Measurements from ENCODE around the gene PSENEN. TPM values are rescaled to one million over a fixed set of nuclear protein-coding genes. Genes with fewer than 3 reads are reported as not detected.

Gene PSENEN
- total RNA-seq, 4 donors from 2014 or later, result 6.6 to 80.0 (median 56.8) TPM

DNA sequence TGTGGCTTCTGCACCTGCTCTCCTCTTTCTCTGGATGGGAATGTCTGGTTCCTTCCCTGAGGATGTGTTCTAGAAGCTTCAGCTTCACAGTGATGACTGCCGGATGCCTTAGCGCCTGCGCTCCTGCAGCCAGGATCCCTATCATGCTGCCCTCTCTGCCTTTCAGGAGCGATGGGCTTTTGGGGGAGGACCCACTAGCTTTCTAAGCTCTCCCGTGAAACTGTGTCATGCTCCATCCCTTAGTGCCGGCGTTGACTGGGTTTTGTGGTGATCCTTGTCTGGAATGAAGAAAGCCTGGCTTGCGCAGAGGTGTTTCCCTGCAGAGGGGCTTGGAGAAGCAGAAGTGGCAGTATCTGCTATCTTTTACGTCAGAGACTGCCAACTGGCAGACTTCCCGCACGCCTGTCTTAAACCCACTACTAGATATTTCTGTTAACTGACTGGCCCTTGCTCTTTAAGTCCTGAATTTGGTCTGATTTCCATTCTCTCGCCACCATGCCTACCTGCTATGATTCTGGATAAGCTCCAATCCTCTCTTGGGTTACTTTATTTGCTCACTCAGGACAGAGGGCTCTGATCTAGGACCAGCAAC, 31.5 kb upstream of the PSENEN start:
- no peaks in the 10 kb centered on the region for H3K27me3 ChIP-seq
- no peak for DNase-seq
- peaks cover 11 to 20% (median 16%) of the 10 kb centered on the region in 4 donors for H3K4me1 ChIP-seq
- no peaks in the 10 kb centered on the region for H3K36me3 ChIP-seq
- in situ Hi-C loops (cut with MboI; ENCODE audit: low pct_ligation_motif_present in 1 of 4, low pct_unique_long_range_greater_than_20kb in 1 of 4, low sequenced_read_pairs in 3 of 4) (no loop called here), intact Hi-C loops (cut with DNase I; ENCODE audit: low total_unique reads) (loop anchor here (10.0 kb wide), 1 partner anchor 169 kb away; the partner anchor contains the start of gene TMEM147)
- H3K4me3 ChIP-seq, result no peak overlapping the region
- TF ChIP-seq, protein P1, sequence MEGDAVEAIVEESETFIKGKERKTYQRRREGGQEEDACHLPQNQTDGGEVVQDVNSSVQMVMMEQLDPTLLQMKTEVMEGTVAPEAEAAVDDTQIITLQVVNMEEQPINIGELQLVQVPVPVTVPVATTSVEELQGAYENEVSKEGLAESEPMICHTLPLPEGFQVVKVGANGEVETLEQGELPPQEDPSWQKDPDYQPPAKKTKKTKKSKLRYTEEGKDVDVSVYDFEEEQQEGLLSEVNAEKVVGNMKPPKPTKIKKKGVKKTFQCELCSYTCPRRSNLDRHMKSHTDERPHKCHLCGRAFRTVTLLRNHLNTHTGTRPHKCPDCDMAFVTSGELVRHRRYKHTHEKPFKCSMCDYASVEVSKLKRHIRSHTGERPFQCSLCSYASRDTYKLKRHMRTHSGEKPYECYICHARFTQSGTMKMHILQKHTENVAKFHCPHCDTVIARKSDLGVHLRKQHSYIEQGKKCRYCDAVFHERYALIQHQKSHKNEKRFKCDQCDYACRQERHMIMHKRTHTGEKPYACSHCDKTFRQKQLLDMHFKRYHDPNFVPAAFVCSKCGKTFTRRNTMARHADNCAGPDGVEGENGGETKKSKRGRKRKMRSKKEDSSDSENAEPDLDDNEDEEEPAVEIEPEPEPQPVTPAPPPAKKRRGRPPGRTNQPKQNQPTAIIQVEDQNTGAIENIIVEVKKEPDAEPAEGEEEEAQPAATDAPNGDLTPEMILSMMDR (IDR thresholded peaks at IDR 0.05), result no peak
- no peak for TF ChIP-seq POLR2A (IDR thresholded peaks at IDR 0.05)
- TF ChIP-seq EP300 (IDR thresholded peaks at IDR 0.05; ENCODE audit: low read depth), result no peak
- no peak for TF ChIP-seq POLR2AphosphoS5 (IDR thresholded peaks at IDR 0.05)
- peak overlapping the region in 2 of 4 donors; percentile 29 to 47 for H3K27ac ChIP-seq
- H3K9me3 ChIP-seq, result no peaks in the 10 kb centered on the region
- 80% methylated on average over 12 of the region's 12 CpGs; no CpG with 5 or more reads in 1 of the 2 donors for WGBS, 2 donors (ENCODE audit: low coverage in 1 of 2)

DNA sequence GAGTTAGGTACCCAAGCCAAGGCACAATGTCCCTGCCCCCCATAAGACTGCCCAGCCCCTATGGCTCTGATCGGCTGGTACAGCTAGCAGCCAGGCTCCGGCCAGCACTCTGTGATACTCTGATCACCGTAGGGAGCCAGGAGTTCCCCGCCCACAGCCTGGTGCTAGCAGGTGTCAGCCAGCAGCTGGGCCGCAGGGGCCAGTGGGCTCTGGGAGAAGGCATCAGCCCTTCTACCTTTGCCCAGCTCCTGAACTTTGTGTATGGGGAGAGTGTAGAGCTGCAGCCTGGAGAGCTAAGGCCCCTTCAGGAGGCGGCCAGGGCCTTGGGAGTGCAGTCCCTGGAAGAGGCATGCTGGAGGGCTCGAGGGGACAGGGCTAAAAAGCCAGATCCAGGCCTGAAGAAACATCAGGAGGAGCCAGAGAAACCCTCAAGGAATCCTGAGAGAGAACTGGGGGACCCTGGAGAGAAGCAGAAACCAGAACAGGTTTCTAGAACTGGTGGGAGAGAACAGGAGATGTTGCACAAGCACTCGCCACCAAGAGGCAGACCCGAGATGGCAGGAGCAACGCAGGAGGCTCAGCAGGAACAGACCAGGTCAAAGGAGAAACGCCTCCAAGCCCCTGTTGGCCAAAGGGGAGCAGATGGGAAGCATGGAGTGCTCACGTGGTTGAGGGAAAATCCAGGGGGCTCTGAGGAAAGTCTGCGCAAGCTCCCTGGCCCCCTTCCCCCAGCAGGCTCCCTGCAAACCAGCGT, 30.7 kb upstream of the PSENEN start:
- peak overlapping the region in 1 of 4 donors; percentile 95 for H3K27ac ChIP-seq
- intact Hi-C loops (cut with DNase I; ENCODE audit: low total_unique reads), result loop anchor here (1.0 to 10.0 kb wide), 2 partner anchors 20 to 170 kb away; partner anchors contain the start of gene TMEM147
- DNase-seq, result no peak

DNA sequence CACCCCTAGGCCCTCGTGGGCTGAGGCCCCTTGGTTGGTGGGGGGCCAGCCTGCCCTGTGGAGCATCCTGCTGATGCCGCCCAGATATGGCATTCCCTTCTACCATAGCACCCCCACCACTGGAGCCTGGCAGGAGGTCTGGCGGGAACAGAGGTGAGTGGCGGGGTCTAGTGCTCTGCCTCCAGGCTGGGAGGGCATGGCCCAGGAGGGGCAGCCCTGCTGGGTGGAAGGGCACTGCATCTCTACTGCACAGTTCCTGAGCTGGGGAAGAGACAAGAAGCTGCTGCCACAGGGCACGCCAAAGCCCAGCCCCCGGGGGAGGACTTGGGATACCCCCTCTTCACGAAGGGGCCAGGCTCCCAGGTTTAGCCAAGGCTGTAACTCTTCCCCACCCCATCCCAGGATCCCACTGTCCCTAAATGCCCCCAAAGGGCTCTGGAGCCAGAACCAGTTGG, 30.1 kb upstream of the PSENEN start:
- 73% methylated on average over 6 of the region's 7 CpGs; no CpG with 5 or more reads in 1 of the 2 donors for WGBS, 2 donors (ENCODE audit: low coverage in 1 of 2)
- Histone ChIP-seq H3K9me3 (no peaks in the 10 kb centered on the region), H3K36me3 (no peaks in the 10 kb centered on the region), H3K27ac (peak overlapping the region; percentile 91 to 95 (median 92)), H3K27me3 (no peaks in the 10 kb centered on the region), H3K4me3 (peak overlapping the region in 2 of 4 donors; percentile 75 to 89), H3K4me1 (peaks cover 18 to 28% (median 24%) of the 10 kb centered on the region in 4 donors)
- DNase-seq, result no peak
- intact Hi-C loops (cut with DNase I; ENCODE audit: low total_unique reads) (loop anchor here (1.0 to 10.0 kb wide), 2 partner anchors 21 to 171 kb away; partner anchors contain the start of gene TMEM147), in situ Hi-C loops (cut with MboI; ENCODE audit: low pct_ligation_motif_present in 1 of 4, low pct_unique_long_range_greater_than_20kb in 1 of 4, low sequenced_read_pairs in 3 of 4) (no loop called here)
- TF ChIP-seq POLR2A (IDR thresholded peaks at IDR 0.05) (no peak), POLR2AphosphoS5 (IDR thresholded peaks at IDR 0.05) (no peak), EP300 (IDR thresholded peaks at IDR 0.05; ENCODE audit: low read depth) (no peak)
- TF ChIP-seq, protein P1 (IDR thresholded peaks at IDR 0.05), result no peak

More for the DNA sequence above, 30.7 kb upstream of the PSENEN start:
- TF ChIP-seq POLR2A (IDR thresholded peaks at IDR 0.05), result no peak
- TF ChIP-seq POLR2AphosphoS5 (IDR thresholded peaks at IDR 0.05), result no peak
- peaks cover 18 to 28% (median 22%) of the 10 kb centered on the region in 4 donors for H3K4me1 ChIP-seq
- H3K9me3 ChIP-seq, result no peaks in the 10 kb centered on the region
- WGBS, 2 donors (ENCODE audit: low coverage in 1 of 2), result 60% methylated on average over 1 to 14 of the region's 14 CpGs
- in situ Hi-C loops (cut with MboI; ENCODE audit: low pct_ligation_motif_present in 1 of 4, low pct_unique_long_range_greater_than_20kb in 1 of 4, low sequenced_read_pairs in 3 of 4), result no loop called here
- no peaks in the 10 kb centered on the region for H3K36me3 ChIP-seq
- H3K4me3 ChIP-seq, result no peak overlapping the region
- H3K27me3 ChIP-seq, result no peaks in the 10 kb centered on the region

DNA sequence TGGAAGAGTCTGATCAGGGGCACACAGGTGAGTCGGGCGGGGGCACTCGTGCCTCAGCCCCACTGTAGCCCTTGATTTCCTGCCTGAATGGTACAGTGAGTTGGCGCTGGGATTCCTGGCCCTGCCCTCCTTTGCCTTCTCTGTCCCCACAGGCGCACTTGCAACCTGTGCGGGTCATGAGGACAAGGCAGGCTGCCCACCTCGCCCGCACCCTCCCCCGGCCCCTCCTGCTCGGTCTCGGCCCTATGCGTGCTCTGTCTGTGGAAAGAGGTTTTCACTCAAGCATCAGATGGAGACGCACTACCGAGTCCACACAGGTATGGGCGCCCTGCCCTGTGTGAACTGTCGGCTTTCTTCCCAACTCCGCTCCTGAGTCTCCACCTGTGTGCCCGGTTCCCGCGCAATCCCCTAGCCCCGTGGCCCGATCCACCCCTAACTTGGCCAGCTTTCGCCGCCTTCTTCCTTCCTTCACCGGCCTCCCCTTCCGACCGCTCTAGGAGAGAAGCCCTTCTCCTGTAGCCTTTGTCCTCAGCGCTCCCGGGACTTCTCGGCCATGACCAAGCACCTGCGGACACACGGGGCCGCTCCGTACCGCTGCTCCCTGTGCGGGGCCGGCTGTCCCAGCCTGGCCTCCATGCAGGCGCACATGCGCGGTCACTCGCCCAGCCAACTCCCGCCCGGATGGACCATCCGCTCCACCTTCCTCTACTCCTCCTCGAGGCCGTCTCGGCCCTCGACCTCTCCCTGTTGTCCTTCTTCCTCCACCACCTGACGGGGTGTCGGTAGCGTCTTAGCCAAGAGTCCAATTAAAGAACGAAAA, 29.3 kb upstream of the PSENEN start:
- TF ChIP-seq, protein P1 (IDR thresholded peaks at IDR 0.05), result no peak
- TF ChIP-seq POLR2A (IDR thresholded peaks at IDR 0.05) (no peak), POLR2AphosphoS5 (IDR thresholded peaks at IDR 0.05) (no peak), EP300 (IDR thresholded peaks at IDR 0.05; ENCODE audit: low read depth) (no peak)
- peak overlapping the region; percentile 91 to 95 (median 92) for H3K27ac ChIP-seq
- WGBS, 2 donors (ENCODE audit: low coverage in 1 of 2), result 0 to 1% methylated on average over 2 to 52 of the region's 52 CpGs
- H3K36me3 ChIP-seq, result peaks cover 0 to under 1% (median 0%) of the 10 kb centered on the region in 4 donors
- intact Hi-C loops (cut with DNase I; ENCODE audit: low total_unique reads), result loop anchor here (1.0 to 10.0 kb wide), 2 partner anchors 22 to 171 kb away; partner anchors contain the start of gene TMEM147
- H3K27me3 ChIP-seq, result no peaks in the 10 kb centered on the region
- no peaks in the 10 kb centered on the region for H3K9me3 ChIP-seq
- peaks cover 18 to 28% (median 24%) of the 10 kb centered on the region in 4 donors for H3K4me1 ChIP-seq
- no peak for DNase-seq
- peak overlapping the region; percentile 75 to 89 (median 86) for H3K4me3 ChIP-seq
- in situ Hi-C loops (cut with MboI; ENCODE audit: low pct_ligation_motif_present in 1 of 4, low pct_unique_long_range_greater_than_20kb in 1 of 4, low sequenced_read_pairs in 3 of 4), result no loop called here
